Duodenal mucosa (tissue), 2 donors: ENCODE data around the gene USH2A.

Experiments used
- H3K27ac ChIP-seq: one replicate; pipeline ENCODE4 v1.7.0; 2013; ENCODE audit warnings: low read depth, low read length
- H3K27me3 ChIP-seq, 2 donors: one replicate each; pipeline ENCODE4 v1.7.0; 2013; ENCODE audit warnings: low read length in 2 of 2, control low read depth in 1 of 2; ENCODE audit not compliant: insufficient read depth in 2 of 2, control insufficient read depth in 1 of 2
- H3K36me3 ChIP-seq, 2 donors: one replicate each; pipeline ENCODE4 v1.7.0; 2013; ENCODE audit warnings: low read length in 2 of 2, control low read depth in 1 of 2; ENCODE audit not compliant: insufficient read depth in 2 of 2, control insufficient read depth in 1 of 2
- H3K4me1 ChIP-seq, 2 donors: one replicate each; pipeline ENCODE4 v1.7.0; 2013; ENCODE audit warnings: low read length in 2 of 2, control low read depth in 1 of 2; ENCODE audit not compliant: insufficient read depth in 2 of 2, control insufficient read depth in 1 of 2
- H3K4me3 ChIP-seq, 2 donors: one replicate each; pipeline ENCODE4 v1.7.0; 2013; ENCODE audit warnings: low read length in 2 of 2, low read depth in 1 of 2
- H3K9ac ChIP-seq, 2 donors: one replicate each; pipeline ENCODE4 v1.7.0; 2013; ENCODE audit warnings: low read length in 2 of 2, low read depth in 1 of 2
- H3K9me3 ChIP-seq, 2 donors: one replicate each; pipeline ENCODE4 v1.7.0; 2013; ENCODE audit warnings: low read length in 2 of 2, control low read depth in 1 of 2; ENCODE audit not compliant: control insufficient read depth in 1 of 2

Gene USH2A

GRCh38 chr1:215730600-215730999, 692.6 kb downstream of the USH2A start:
- no peak overlapping the region for H3K9ac ChIP-seq
- H3K27ac ChIP-seq = no peak overlapping the region
- H3K4me3 ChIP-seq = no peak overlapping the region
- no peaks in the 10 kb centered on the region for H3K36me3 ChIP-seq
- no peaks in the 10 kb centered on the region for H3K9me3 ChIP-seq
- H3K4me1 ChIP-seq = no peaks in the 10 kb centered on the region
- H3K27me3 ChIP-seq = no peaks in the 10 kb centered on the region

GRCh38 chr1:215728169-215728568, 695.1 kb downstream of the USH2A start:
- H3K9me3 ChIP-seq = no peaks in the 10 kb centered on the region
- no peaks in the 10 kb centered on the region for H3K4me1 ChIP-seq
- H3K27me3 ChIP-seq = no peaks in the 10 kb centered on the region
- H3K27ac ChIP-seq = no peak overlapping the region
- H3K36me3 ChIP-seq = no peaks in the 10 kb centered on the region
- H3K4me3 ChIP-seq = no peak overlapping the region
- H3K9ac ChIP-seq = no peak overlapping the region

- Histone ChIP-seq H3K9me3 (no peaks in the 10 kb centered on the region), H3K36me3 (no peaks in the 10 kb centered on the region)
Observed at GRCh38 chr1:215720126-215720525, 703.1 kb downstream of the USH2A start.

GRCh38 chr1:215719552-215719951, 703.7 kb downstream of the USH2A start:
- Histone ChIP-seq H3K36me3 (no peaks in the 10 kb centered on the region), H3K9me3 (no peaks in the 10 kb centered on the region), H3K4me1 (no peaks in the 10 kb centered on the region), H3K4me3 (no peak overlapping the region), H3K27me3 (no peaks in the 10 kb centered on the region), H3K9ac (no peak overlapping the region), H3K27ac (no peak overlapping the region)

More at GRCh38 chr1:215720126-215720525, 703.1 kb downstream of the USH2A start:
- Histone ChIP-seq H3K4me1 (no peaks in the 10 kb centered on the region), H3K4me3 (no peak overlapping the region), H3K27ac (no peak overlapping the region), H3K27me3 (no peaks in the 10 kb centered on the region), H3K9ac (no peak overlapping the region)

- no peak overlapping the region for H3K27ac ChIP-seq
- no peak overlapping the region for H3K9ac ChIP-seq
- H3K4me1 ChIP-seq = no peaks in the 10 kb centered on the region
- no peaks in the 10 kb centered on the region for H3K27me3 ChIP-seq
- H3K36me3 ChIP-seq = no peaks in the 10 kb centered on the region
- H3K9me3 ChIP-seq = no peaks in the 10 kb centered on the region
- H3K4me3 ChIP-seq = no peak overlapping the region
Observed at GRCh38 chr1:215718575-215719287, 704.5 kb downstream of the USH2A start.

GRCh38 chr1:215717677-215718426, 705.4 kb downstream of the USH2A start:
- no peaks in the 10 kb centered on the region for H3K9me3 ChIP-seq
- H3K9ac ChIP-seq = no peak overlapping the region
- no peak overlapping the region for H3K4me3 ChIP-seq
- no peaks in the 10 kb centered on the region for H3K4me1 ChIP-seq
- no peaks in the 10 kb centered on the region for H3K36me3 ChIP-seq
- no peak overlapping the region for H3K27ac ChIP-seq
- H3K27me3 ChIP-seq = no peaks in the 10 kb centered on the region

- Histone ChIP-seq H3K4me1 (no peaks in the 10 kb centered on the region), H3K9ac (no peak overlapping the region), H3K27ac (no peak overlapping the region), H3K36me3 (no peaks in the 10 kb centered on the region), H3K4me3 (no peak overlapping the region), H3K27me3 (no peaks in the 10 kb centered on the region), H3K9me3 (no peaks in the 10 kb centered on the region)
Observed at GRCh38 chr1:215710899-215711225, 712.4 kb downstream of the USH2A start.

GRCh38 chr1:215710036-215710898, 713.0 kb downstream of the USH2A start:
- Histone ChIP-seq H3K9me3 (no peaks in the 10 kb centered on the region), H3K36me3 (no peaks in the 10 kb centered on the region)

GRCh38 chr1:215704089-215704860, 719.0 kb downstream of the USH2A start:
- Histone ChIP-seq H3K4me1 (no peaks in the 10 kb centered on the region), H3K9me3 (no peaks in the 10 kb centered on the region), H3K27ac (no peak overlapping the region), H3K4me3 (no peak overlapping the region), H3K36me3 (no peaks in the 10 kb centered on the region), H3K27me3 (no peaks in the 10 kb centered on the region), H3K9ac (no peak overlapping the region)

More at GRCh38 chr1:215710036-215710898, 713.0 kb downstream of the USH2A start:
- no peak overlapping the region for H3K4me3 ChIP-seq
- no peak overlapping the region for H3K27ac ChIP-seq
- H3K27me3 ChIP-seq = no peaks in the 10 kb centered on the region
- H3K4me1 ChIP-seq = no peaks in the 10 kb centered on the region
- H3K9ac ChIP-seq = no peak overlapping the region
